Smooth muscle cell (in vitro differentiated cells): ENCODE data around the gene AMELX. TPM values are rescaled to one million over a fixed set of nuclear protein-coding genes. Genes with fewer than 3 reads are reported as not detected.

Source experiments
- DNase-seq: peaks from one replicate; lab custom pipeline; 2025; ENCODE audit not compliant: unreplicated experiment; lab: John Stamatoyannopoulos, UW
- H2AFZ ChIP-seq: fragments of 200-600 bp; sonication (generic); 2 replicates; pipeline ENCODE4 v1.6.0; 2016; ENCODE audit warnings: antibody characterized with exemption, low read depth, mild to moderate bottlenecking
- H3F3A ChIP-seq: fragments of 200-600 bp; sonication (generic); 2 replicates; pipeline ENCODE4 v1.6.0; 2017; ENCODE audit warnings: antibody characterized with exemption, low read depth
- H3K27ac ChIP-seq: fragments of 200-600 bp; sonication (generic); 2 replicates; pipeline ENCODE4 v1.5.1; 2016; ENCODE audit warnings: low read depth, mild to moderate bottlenecking
- H3K27me3 ChIP-seq: fragments of 200-600 bp; sonication (generic); 2 replicates; pipeline ENCODE4 v1.6.1; 2016; ENCODE audit warnings: low read depth, mild to moderate bottlenecking
- H3K36me3 ChIP-seq: fragments of 200-600 bp; sonication (generic); 2 replicates; pipeline ENCODE4 v1.5.1; 2016; ENCODE audit warnings: low read depth
- H3K4me1 ChIP-seq: fragments of 200-600 bp; sonication (generic); 2 replicates; pipeline ENCODE4 v1.5.1; 2016; ENCODE audit warnings: low read depth
- H3K4me2 ChIP-seq: fragments of 200-600 bp; sonication (generic); 2 replicates; pipeline ENCODE4 v1.6.0; 2016; ENCODE audit warnings: mild to moderate bottlenecking
- H3K4me3 ChIP-seq: fragments of 200-600 bp; sonication (generic); 2 replicates; pipeline ENCODE4 v1.5.1; 2016; ENCODE audit warnings: mild to moderate bottlenecking
- H3K79me2 ChIP-seq: fragments of 200-600 bp; sonication (generic); 2 replicates; pipeline ENCODE4 v1.6.0; 2016; ENCODE audit warnings: low read depth, mild to moderate bottlenecking
- H3K9ac ChIP-seq: fragments of 200-600 bp; sonication (generic); 2 replicates; pipeline ENCODE4 v1.6.0; 2016; ENCODE audit warnings: low read depth
- H3K9me3 ChIP-seq: fragments of 200-600 bp; sonication (generic); replicated peaks from 2 replicates; pipeline ENCODE4 v1.5.1; 2016; ENCODE audit warnings: low read depth
- H4K20me1 ChIP-seq: fragments of 200-600 bp; sonication (generic); 2 replicates; pipeline ENCODE4 v1.6.0; 2016; ENCODE audit warnings: low read depth
- CTCF ChIP-seq: fragments of 200-600 bp; sonication (generic); IDR thresholded peaks from 2 replicates; pipeline ENCODE4 v1.5.1; 2017; ENCODE audit warnings: borderline replicate concordance, mild to moderate bottlenecking, antibody characterized with exemption; ENCODE audit not compliant: insufficient read depth, poor library complexity, severe bottlenecking
- WGBS: methylation state at CpG from one replicate; pipeline ENCODE4 v1.1.7; 2016; ENCODE audit warnings: low lambda C conversion rate; 5-methylcytosine and 5-hydroxymethylcytosine counted together
- polyA plus RNA-seq: library from polyadenylated mRNA; unstranded; fragments of >200 nt; fragmentation: Nextera tagmentation; extraction: Ambion mirVana; gene quantifications from 2 replicates; pipeline ENCODE4 v1.2.1, GENCODE V29; 2016
- total RNA-seq: library from RNA; depleted of rRNA; stranded (reverse); fragments of >200 nt; gene quantifications from 2 replicates; pipeline ENCODE4 v1.2.3, GENCODE V29; 2014

Gene AMELX
- total and polyA plus RNA-seq, 2 experiments from 2014 or later, result not detected

GRCh38 chrX:11321986-11322385 lies 28.8 kb downstream of the AMELX start:
- Histone ChIP-seq H3K27ac (no peak overlapping the region), H3K36me3 (no peaks in the 10 kb centered on the region), H3K4me2 (no peak overlapping the region), H3K27me3 (no peaks in the 10 kb centered on the region), H3K9ac (no peak overlapping the region), H4K20me1 (no peaks in the 10 kb centered on the region), H3K79me2 (no peaks in the 10 kb centered on the region), H3F3A (no peaks in the 10 kb centered on the region), H3K9me3 (no peaks in the 10 kb centered on the region), H3K4me3 (no peak overlapping the region), H3K4me1 (no peaks in the 10 kb centered on the region), H2AFZ (no peak overlapping the region)
- WGBS, result 69% methylated on average over 2 of the region's 2 CpGs
- no peak for TF ChIP-seq CTCF
- DNase-seq, result no peak

- no peak for DNase-seq
- Histone ChIP-seq H3K4me1 (no peaks in the 10 kb centered on the region), H3K27me3 (no peaks in the 10 kb centered on the region), H2AFZ (no peak overlapping the region), H4K20me1 (no peaks in the 10 kb centered on the region), H3K79me2 (no peaks in the 10 kb centered on the region), H3K9me3 (no peaks in the 10 kb centered on the region), H3K27ac (no peak overlapping the region), H3K9ac (no peak overlapping the region), H3K4me2 (no peak overlapping the region), H3K36me3 (no peaks in the 10 kb centered on the region), H3K4me3 (no peak overlapping the region), H3F3A (no peaks in the 10 kb centered on the region)
- 61% methylated on average over 3 of the region's 3 CpGs for WGBS
- no peak for TF ChIP-seq CTCF
Observed at GRCh38 chrX:11328134-11328533, 34.9 kb downstream of the AMELX start.

- Histone ChIP-seq H3K4me1 (no peaks in the 10 kb centered on the region), H4K20me1 (no peaks in the 10 kb centered on the region), H3K9ac (no peak overlapping the region), H3K4me2 (no peak overlapping the region), H3K4me3 (no peak overlapping the region), H3K27ac (no peak overlapping the region), H3K27me3 (no peaks in the 10 kb centered on the region), H2AFZ (no peak overlapping the region), H3K9me3 (no peaks in the 10 kb centered on the region), H3K79me2 (no peaks in the 10 kb centered on the region), H3K36me3 (no peaks in the 10 kb centered on the region), H3F3A (no peaks in the 10 kb centered on the region)
- no peak for TF ChIP-seq CTCF
- DNase-seq, result no peak
- WGBS, result 59% methylated on average over 5 of the region's 5 CpGs
Observed at GRCh38 chrX:11329021-11329420, 35.8 kb downstream of the AMELX start.

DNA sequence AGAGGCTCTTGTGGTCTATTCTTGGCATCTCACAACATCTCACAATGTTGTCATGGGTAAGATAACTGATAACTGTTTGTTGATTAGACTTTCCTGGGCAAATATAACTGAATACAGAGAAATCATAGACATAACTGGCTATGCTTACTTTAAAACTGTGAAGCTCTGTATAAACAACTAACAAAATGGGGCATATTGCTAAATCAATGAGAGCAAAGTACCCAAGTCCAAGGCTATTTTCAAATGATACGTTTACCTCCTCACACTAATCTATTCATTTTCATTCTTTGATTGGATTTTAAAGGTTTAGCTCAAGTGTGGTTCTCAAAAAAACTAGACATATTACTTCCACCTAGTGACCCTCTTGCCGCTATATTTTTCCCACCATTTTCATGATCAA lies 38.6 kb downstream of the AMELX start:
- Histone ChIP-seq H3K4me1 (no peaks in the 10 kb centered on the region), H3K27ac (no peak overlapping the region), H3K79me2 (no peaks in the 10 kb centered on the region), H3K36me3 (no peaks in the 10 kb centered on the region), H3F3A (no peaks in the 10 kb centered on the region), H3K27me3 (no peaks in the 10 kb centered on the region), H2AFZ (no peak overlapping the region), H4K20me1 (no peaks in the 10 kb centered on the region), H3K9me3 (no peaks in the 10 kb centered on the region), H3K9ac (no peak overlapping the region), H3K4me3 (no peak overlapping the region), H3K4me2 (no peak overlapping the region)
- no peak for TF ChIP-seq CTCF
- 69% methylated on average over 2 of the region's 2 CpGs for WGBS
- no peak for DNase-seq
